H1 (cell line): Measurements from ENCODE around the gene MINAR1. TPM values are rescaled to one million over a fixed set of nuclear protein-coding genes. Genes with fewer than 3 reads are reported as not detected.

ENCODE experiments used
- ATF3 ChIP-seq: IDR thresholded peaks from 2 replicates; pipeline ENCODE4 v1.6.1; 2011; ENCODE audit warnings: low read depth, mild to moderate bottlenecking, low read length; ENCODE audit not compliant: insufficient read depth
- BRCA1 ChIP-seq: IDR thresholded peaks from 2 replicates; pipeline ENCODE4 v1.6.1; 2012; ENCODE audit warnings: low read depth, low read length, improper control_type of control experiment
- CHD7 ChIP-seq: fragments of 300-600 bp; sonication (generic); IDR thresholded peaks from 2 replicates; pipeline ENCODE4 v1.7.1; 2012; ENCODE audit warnings: low read length, moderate library complexity, mild to moderate bottlenecking, inconsistent platforms; ENCODE audit not compliant: insufficient replicate concordance
- EP300 ChIP-seq, 2 experiments: IDR thresholded peaks; 1 replicate in 1 of 2; 2 replicates in 1 of 2; pipeline ENCODE4 v1.6.1; 2011 to 2012; ENCODE audit warnings: low read depth in 2 of 2, low read length in 2 of 2, mild to moderate bottlenecking in 2 of 2, borderline replicate concordance in 1 of 2, inconsistent platforms in 1 of 2, moderate library complexity in 1 of 2
- GABPA ChIP-seq: IDR thresholded peaks from 2 replicates; pipeline ENCODE4 v1.6.1; 2011; ENCODE audit warnings: mild to moderate bottlenecking, low read length, moderate library complexity, borderline replicate concordance; ENCODE audit not compliant: insufficient read depth
- KDM5A ChIP-seq: fragments of 200-600 bp; IDR thresholded peaks from 2 replicates; pipeline ENCODE4 v1.7.1; 2012; ENCODE audit warnings: mild to moderate bottlenecking, low read length, inconsistent platforms, mixed read lengths
- NANOG ChIP-seq: IDR thresholded peaks from 2 replicates; pipeline ENCODE4 v1.6.1; 2011; ENCODE audit warnings: low read length, low read depth, mild to moderate bottlenecking, inconsistent platforms; ENCODE audit not compliant: insufficient read depth, poor library complexity, severe bottlenecking
- RBBP5 ChIP-seq: IDR thresholded peaks from 2 replicates; pipeline ENCODE4 v1.7.1; 2012; ENCODE audit warnings: low read depth, mild to moderate bottlenecking, inconsistent platforms, low read length, moderate library complexity, borderline replicate concordance
- SAP30 ChIP-seq: fragments of 300-600 bp; sonication (generic); IDR thresholded peaks from 2 replicates; pipeline ENCODE4 v1.7.1; 2012; ENCODE audit warnings: low read length, moderate library complexity, mild to moderate bottlenecking, inconsistent platforms; ENCODE audit not compliant: insufficient read depth, insufficient replicate concordance
- SP1 ChIP-seq: IDR thresholded peaks from 2 replicates; pipeline ENCODE4 v1.6.1; 2011; ENCODE audit warnings: low read depth, low read length
- ZNF274 ChIP-seq: IDR thresholded peaks from 2 replicates; pipeline ENCODE4 v1.7.0; 2012; ENCODE audit warnings: low read length, borderline replicate concordance; ENCODE audit errors: extremely low read depth
- polyA plus RNA-seq, 7 experiments: library from polyadenylated mRNA; depleted of rRNA in 3 of 7; stranded (reverse) in 5 of 7; unstranded in 2 of 7; fragments of >200 nt in 5 of 7; fragments of 200-250 nt in 2 of 7; gene quantifications; 1 replicate in 5 of 7; 2 replicates in 1 of 7; 4 replicates in 1 of 7; pipeline versions ENCODE4 v1.2.1 to v1.2.3, GENCODE V29; 2011 to 2013; ENCODE audit warnings: missing spikeins in 2 of 7, mixed read lengths in 2 of 7
- total RNA-seq: library from RNA; stranded (reverse); fragmentation: NEBNext Ultra II Directional; extraction: Animal tissue kit (Norgen Biotek cat#: 25700); gene quantifications from 2 replicates; pipeline ENCODE4 v1.2.1, GENCODE V29; 2021

The MINAR1 gene
- total and polyA plus RNA-seq, 2 of the 8 experiments (the other 6 are each of a cell fraction or from before 2014, with no cell fraction given): 0.17 to 0.67 TPM

- TF ChIP-seq CHD7: no peak
- no peak for TF ChIP-seq ZNF274
- TF ChIP-seq RBBP5: no peak
- TF ChIP-seq SAP30: no peak
- no peak for TF ChIP-seq EP300 (IDR thresholded peaks at IDR 0.05; ENCODE audit: borderline replicate concordance in 1 of 2, low read depth in 2 of 2, low read length in 2 of 2)
- TF ChIP-seq ATF3: no peak
- no peak for TF ChIP-seq NANOG
- no peak for TF ChIP-seq GABPA
- no peak for TF ChIP-seq KDM5A
- no peak for TF ChIP-seq SP1
- TF ChIP-seq BRCA1: no peak
Observed at GRCh38 chr15:79481793-79482192, 49.7 kb downstream of the MINAR1 start (continued).
